Ramos (cell line): ENCODE data around the gene CFAP99.

Source experiments
- in situ Hi-C: fragments of 300-500 bp; cut with MboI; formaldehyde crosslinking; loops from one replicate; pipeline ENCODE4 v1.14.3; 2022; ENCODE audit warnings: low sequenced_read_pairs; ENCODE audit not compliant: unreplicated experiment

The CFAP99 gene

DNA sequence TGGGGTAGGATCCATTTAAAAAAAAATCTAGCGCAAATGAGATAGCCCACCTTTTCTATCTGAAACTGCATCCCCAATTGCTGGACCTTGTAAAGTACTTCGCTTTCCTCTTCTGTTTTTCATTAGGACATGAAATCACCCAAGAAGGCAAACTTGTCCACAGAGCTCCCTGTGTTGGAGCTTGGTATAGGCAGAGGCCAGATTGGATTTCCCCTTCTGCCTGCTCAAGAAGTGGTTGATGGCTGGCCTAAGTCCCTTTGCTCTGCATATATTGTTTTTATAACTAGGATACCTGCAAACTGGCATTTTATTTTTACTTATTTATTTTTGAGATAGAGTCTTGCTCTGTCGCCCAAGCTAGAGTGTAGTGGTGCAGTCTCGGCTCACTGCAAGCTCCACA, 78.6 kb downstream of the CFAP99 start:
- in situ Hi-C loops, result no loop called here

DNA sequence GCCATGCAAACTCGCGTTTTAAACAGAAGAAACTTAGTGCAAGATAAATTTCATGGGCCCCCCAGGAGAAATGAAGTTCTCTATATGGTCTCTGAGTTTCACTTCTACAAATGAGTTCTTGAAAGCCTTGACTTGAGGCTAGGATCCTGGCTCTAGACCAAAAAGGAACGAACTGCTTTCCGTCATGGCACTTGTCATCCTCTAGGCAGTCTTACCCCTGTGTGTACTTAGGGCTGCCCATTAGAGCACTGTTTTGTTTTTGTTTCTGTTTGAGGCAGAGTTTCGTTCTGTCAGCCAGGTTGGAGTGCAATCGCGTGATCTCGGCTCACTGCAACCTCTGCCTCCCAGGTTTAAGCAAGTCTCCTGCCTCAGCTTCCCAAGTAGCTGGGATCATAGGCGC, 79.2 kb downstream of the CFAP99 start:
- in situ Hi-C loops, result no loop called here

DNA sequence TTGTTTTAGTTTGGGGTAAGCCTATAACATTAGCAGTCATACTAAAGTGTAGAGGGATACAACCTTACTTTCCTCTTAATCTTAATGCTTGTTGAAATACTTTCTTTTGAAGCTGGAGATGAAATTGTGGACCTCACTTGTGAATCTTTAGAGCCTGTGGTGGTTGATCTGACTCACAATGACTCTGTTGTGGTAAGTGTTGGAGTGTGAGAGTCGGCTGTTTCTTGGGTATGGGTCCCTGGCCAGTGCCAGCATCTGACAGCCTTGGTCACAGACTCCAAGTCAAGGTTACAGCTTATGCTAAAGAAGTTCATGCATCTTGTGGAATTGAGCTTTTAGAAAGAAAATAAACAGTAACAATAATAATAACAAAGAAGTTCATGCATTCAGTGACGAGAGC, 81.8 kb downstream of the CFAP99 start:
- in situ Hi-C loops, result no loop called here

DNA sequence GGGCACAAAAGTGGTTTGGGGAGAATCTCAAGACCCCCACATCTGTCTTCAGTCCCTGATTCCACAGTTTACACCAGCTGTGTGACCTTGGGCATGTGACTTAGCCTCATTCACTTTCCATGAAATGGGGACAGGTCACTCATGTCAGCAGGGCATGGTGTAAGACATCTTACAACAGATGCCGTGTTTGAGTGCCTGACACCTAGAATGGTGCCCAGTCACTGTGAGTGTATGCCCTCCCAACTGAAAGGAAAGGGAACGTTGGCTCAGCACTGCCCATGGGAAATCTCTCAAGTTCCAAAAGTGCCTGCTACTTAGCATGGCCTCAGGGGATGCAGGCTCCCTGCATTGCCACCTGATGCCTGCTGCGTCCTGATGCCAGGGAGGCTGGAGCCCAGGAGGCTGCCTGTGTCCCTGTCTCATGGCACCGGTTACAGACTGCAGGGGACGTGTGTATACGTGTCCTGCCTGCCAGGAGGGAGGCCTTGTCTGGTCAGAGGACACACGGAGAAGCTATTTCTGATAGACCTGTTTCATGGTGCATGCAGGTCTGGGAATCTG, 82.4 kb downstream of the CFAP99 start:
- in situ Hi-C loops, result no loop called here

DNA sequence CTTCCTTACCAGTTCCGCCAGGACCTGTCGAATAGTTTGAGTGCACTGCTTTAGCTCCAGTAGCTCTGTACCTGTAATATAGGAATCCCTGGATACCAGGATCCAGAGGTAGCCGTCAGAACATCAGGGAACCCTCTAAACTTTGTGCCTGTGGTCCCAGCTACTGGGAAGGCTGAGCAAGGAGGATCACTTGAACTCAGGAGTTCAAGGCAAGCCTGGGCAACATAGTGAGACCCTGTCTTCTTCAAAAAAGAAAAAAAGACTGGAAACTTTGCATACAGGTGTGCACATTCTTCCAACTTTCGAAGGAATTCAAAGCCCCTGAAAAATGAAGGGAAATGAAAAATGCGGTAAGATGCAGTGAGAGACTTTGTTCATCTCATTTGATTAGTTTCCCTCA, 85.1 kb downstream of the CFAP99 start:
- in situ Hi-C loops, result no loop called here

DNA sequence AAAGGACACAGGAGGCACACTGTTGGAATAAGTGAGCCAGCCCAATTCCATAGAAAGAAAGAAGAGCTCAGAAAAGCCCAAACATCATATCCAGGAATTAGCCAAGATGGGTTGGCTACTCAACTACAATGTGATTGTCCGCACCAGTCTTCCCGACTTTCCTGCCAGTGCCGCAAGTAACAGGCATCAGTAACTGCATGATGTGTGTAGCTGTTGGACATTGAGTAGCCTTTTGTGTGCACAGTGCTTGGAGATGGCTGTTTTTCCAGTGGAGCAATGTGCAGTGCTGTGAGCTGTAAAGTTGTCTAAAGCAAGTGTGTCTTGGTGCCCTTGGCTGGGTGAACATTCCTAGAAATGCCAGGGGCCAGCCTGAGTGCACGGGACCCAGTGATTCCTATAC, 88.5 kb downstream of the CFAP99 start:
- in situ Hi-C loops, result no loop called here

DNA sequence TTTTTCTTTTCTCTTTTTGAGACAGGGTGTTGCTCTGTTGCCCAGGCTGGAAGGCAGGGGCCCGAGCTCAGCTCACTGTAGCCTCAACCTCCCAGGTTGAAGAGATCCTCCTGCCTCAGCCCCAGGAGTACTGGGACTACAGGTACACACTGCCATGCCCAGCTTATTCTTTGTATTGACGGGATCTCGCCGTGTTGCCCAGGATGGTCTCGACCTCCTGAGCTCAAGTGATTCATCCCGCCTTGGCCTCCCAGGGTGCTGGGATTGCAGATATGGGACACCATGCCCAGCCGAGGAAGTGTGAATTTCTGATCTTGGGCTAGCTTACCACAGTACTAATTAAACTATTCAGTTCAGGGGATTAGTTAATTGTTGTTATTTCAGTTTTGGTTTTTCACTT, 89.1 kb downstream of the CFAP99 start:
- in situ Hi-C loops, result no loop called here

DNA sequence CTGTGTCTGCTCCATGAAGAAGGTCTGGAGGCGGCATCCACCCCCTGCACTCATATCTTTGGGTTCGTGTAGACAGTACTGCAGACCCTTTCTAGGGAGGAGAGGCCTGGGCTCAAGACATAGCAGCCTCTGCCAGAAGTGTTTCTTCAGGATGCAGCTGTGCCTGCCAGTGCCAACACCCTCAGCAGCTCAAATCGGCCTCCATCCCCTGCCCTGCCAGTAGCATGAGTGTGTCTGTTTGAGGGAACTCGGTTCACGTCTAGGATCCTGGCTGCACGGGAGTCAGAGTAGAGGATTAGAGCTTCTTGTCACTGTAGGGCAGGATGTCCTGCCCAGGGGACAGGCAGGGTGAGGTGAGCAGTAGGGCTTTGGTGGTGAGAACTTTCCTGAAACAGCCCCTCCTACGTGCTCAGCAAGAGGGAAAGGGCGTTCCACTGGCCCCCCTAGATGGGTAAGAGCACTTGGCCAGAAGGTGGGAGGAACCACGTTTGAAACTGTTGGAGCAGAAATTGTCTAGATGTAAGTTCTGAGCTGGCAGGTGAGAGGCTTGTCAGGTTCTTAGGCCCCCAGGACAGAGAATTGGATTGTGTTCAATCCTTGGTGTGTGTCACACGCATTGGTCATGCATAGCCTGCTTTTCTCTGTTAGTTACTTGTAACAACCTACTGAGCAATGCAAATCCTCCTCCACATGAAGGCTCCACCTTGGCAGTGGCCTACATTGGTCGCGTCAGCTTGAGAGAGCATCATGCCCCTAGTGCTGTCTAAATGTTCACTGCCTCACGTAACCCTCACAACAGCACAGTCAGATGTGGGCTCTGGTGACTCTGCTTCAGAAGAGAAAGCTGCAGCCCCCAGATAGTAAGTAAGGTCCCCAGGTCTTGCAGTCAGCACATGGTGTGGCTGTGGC, 91.8 kb downstream of the CFAP99 start:
- in situ Hi-C loops, result no loop called here

DNA sequence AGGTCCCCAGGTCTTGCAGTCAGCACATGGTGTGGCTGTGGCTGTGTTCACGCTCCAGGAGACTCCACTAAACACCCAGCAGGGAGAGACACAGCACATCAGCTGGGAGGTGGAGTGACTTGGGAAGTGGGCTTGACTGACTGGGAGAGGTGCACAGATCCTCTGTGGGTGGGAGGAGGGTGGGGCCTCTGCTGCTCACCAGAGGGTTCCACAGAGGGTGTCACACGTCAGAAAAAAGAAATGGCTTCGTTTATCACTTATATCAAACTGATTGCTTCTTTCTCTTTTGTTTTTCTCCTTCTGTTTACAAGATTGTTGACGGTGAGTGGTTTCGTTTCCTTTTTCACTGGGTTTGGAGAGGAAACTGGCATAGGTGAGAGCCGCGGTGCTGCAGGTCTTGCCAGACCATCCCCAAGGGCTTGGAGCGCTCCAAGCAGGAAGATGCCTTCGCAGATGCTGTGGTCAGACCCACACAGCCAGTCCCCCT, 92.9 kb downstream of the CFAP99 start:
- in situ Hi-C loops, result no loop called here
